Measurements from ENCODE around the gene LANCL1.

Gene LANCL1

GRCh38 chr2:210475706-210476105 is 853 bp downstream of the LANCL1 start:
- peak overlapping the region; percentile 71 to 80; a peak in 3 of 4 replicates for H3K4me3 ChIP-seq (ENCODE audit: low read depth in 1 of 2, low read length in 2 of 2)
- H3K9me3 ChIP-seq (ENCODE audit: insufficient read depth, low read length, severe bottlenecking), result no peaks in the 10 kb centered on the region
- no peaks in the 10 kb centered on the region for H3K27me3 ChIP-seq (ENCODE audit: insufficient read depth, low read length, poor library complexity)

DNA sequence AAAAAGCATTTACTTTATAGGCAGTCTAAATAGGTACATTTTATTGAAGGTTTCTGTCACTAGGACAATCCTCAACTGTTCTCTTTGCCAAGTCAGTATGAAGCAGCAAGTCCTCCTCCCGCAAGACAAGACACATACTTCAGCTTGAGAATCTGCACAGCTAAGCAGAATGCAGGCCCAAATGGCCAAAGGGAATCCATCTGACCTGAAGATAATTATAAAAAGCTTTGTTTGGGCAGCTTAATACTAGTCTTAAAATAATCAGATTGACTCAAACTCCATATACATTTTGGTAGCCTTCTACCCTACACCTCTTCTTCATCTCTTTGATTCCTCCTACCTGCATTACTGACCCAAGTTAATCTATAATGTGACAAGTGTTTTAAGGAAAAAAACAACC is 1.8 kb downstream of the LANCL1 start:
- Histone ChIP-seq H3K27me3 (ENCODE audit: insufficient read depth, low read length, poor library complexity) (no peaks in the 10 kb centered on the region), H4K20me1 (ENCODE audit: insufficient read depth, low read length) (no peaks in the 10 kb centered on the region), H3K36me3 (ENCODE audit: insufficient read depth, low read length) (peaks cover 46% of the 10 kb centered on the region), H3K4me3 (ENCODE audit: low read depth in 1 of 2, low read length in 2 of 2) (no peak overlapping the region), H2AFZ (ENCODE audit: low read depth, low read length) (no peak overlapping the region), H3K27ac (ENCODE audit: low read length) (no peak overlapping the region), H3K79me2 (ENCODE audit: insufficient read depth, low read length) (peaks cover 26% of the 10 kb centered on the region), H3K4me2 (ENCODE audit: insufficient read depth, low read length) (peak overlapping the region; percentile 82; the same call in 1 of the 2 replicates), H3K9ac (ENCODE audit: low read depth, low read length) (0 out of 2 replicates have a peak overlapping the region, but pooled peaks have one; percentile 99), H3K4me1 (ENCODE audit: insufficient read depth, low read length) (peaks cover 34% of the 10 kb centered on the region), H3K9me3 (ENCODE audit: insufficient read depth, low read length, severe bottlenecking) (no peaks in the 10 kb centered on the region)
- ATAC-seq (ENCODE audit: insufficient read depth, low read depth) (no peak), DNase-seq (no peak)
- TF ChIP-seq, protein P1, sequence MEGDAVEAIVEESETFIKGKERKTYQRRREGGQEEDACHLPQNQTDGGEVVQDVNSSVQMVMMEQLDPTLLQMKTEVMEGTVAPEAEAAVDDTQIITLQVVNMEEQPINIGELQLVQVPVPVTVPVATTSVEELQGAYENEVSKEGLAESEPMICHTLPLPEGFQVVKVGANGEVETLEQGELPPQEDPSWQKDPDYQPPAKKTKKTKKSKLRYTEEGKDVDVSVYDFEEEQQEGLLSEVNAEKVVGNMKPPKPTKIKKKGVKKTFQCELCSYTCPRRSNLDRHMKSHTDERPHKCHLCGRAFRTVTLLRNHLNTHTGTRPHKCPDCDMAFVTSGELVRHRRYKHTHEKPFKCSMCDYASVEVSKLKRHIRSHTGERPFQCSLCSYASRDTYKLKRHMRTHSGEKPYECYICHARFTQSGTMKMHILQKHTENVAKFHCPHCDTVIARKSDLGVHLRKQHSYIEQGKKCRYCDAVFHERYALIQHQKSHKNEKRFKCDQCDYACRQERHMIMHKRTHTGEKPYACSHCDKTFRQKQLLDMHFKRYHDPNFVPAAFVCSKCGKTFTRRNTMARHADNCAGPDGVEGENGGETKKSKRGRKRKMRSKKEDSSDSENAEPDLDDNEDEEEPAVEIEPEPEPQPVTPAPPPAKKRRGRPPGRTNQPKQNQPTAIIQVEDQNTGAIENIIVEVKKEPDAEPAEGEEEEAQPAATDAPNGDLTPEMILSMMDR (IDR thresholded peaks at IDR 0.05; ENCODE audit: borderline replicate concordance, extremely low read depth, low read length, poor library complexity, severe bottlenecking), result no peak

More at GRCh38 chr2:210475706-210476105, 853 bp downstream of the LANCL1 start:
- Histone ChIP-seq H3K79me2 (ENCODE audit: insufficient read depth, low read length) (peaks cover 26% of the 10 kb centered on the region), H3K4me1 (ENCODE audit: insufficient read depth, low read length) (peaks cover 34% of the 10 kb centered on the region), H2AFZ (ENCODE audit: low read depth, low read length) (peak overlapping the region; percentile 77; the same call in 1 of the 2 replicates), H4K20me1 (ENCODE audit: insufficient read depth, low read length) (no peaks in the 10 kb centered on the region), H3K27ac (ENCODE audit: low read length) (peak overlapping the region; percentile 98), H3K36me3 (ENCODE audit: insufficient read depth, low read length) (peaks cover 37% of the 10 kb centered on the region), H3K9ac (ENCODE audit: low read depth, low read length) (peak overlapping the region; percentile 99), H3K4me2 (ENCODE audit: insufficient read depth, low read length) (peak overlapping the region; percentile 82)
- no peak for TF ChIP-seq EZH2 (IDR thresholded peaks at IDR 0.05; ENCODE audit: borderline replicate concordance, low read depth, low read length, severe bottlenecking)
- TF ChIP-seq, protein P1 (IDR thresholded peaks at IDR 0.05; ENCODE audit: borderline replicate concordance, extremely low read depth, low read length, poor library complexity, severe bottlenecking), result no peak
- DNase-seq, result no peak
- no peak for ATAC-seq (ENCODE audit: insufficient read depth, low read depth)

GRCh38 chr2:210461401-210461800 is 15.2 kb downstream of the LANCL1 start:
- no peaks in the 10 kb centered on the region for H4K20me1 ChIP-seq (ENCODE audit: insufficient read depth, low read length)
- no peaks in the 10 kb centered on the region for H3K4me1 ChIP-seq (ENCODE audit: insufficient read depth, low read length)
- H3K9me3 ChIP-seq (ENCODE audit: insufficient read depth, low read length, severe bottlenecking), result no peaks in the 10 kb centered on the region
- ATAC-seq (ENCODE audit: insufficient read depth, low read depth), result no peak
- H3K79me2 ChIP-seq (ENCODE audit: insufficient read depth, low read length), result no peaks in the 10 kb centered on the region
- no peak for DNase-seq
- no peak overlapping the region for H3K4me2 ChIP-seq (ENCODE audit: insufficient read depth, low read length)
- no peaks in the 10 kb centered on the region for H3K27me3 ChIP-seq (ENCODE audit: insufficient read depth, low read length, poor library complexity)
- no peak overlapping the region for H3K27ac ChIP-seq (ENCODE audit: low read length)
- peaks cover 88% of the 10 kb centered on the region for H3K36me3 ChIP-seq (ENCODE audit: insufficient read depth, low read length)
- H2AFZ ChIP-seq (ENCODE audit: low read depth, low read length), result no peak overlapping the region
- H3K4me3 ChIP-seq (ENCODE audit: low read depth in 1 of 2, low read length in 2 of 2), result no peak overlapping the region
- no peak for TF ChIP-seq EZH2 (IDR thresholded peaks at IDR 0.05; ENCODE audit: borderline replicate concordance, low read depth, low read length, severe bottlenecking)
- TF ChIP-seq, protein P1 (IDR thresholded peaks at IDR 0.05; ENCODE audit: borderline replicate concordance, extremely low read depth, low read length, poor library complexity, severe bottlenecking), result no peak
- H3K9ac ChIP-seq (ENCODE audit: low read depth, low read length), result no peak overlapping the region
